ENCODE measurements around the gene PGAM2. TPM values are rescaled to one million over a fixed set of nuclear protein-coding genes. Genes with fewer than 3 reads are reported as not detected.
"Not testable (repeated sequence)": the region's sequence is repeated elsewhere in the genome, so short reads cannot be mapped to it uniquely, and the experiment has no call there.

The PGAM2 gene
- total RNA-seq, 2 experiments from 2014 or later: 1.3 to 1.8 TPM

DNA sequence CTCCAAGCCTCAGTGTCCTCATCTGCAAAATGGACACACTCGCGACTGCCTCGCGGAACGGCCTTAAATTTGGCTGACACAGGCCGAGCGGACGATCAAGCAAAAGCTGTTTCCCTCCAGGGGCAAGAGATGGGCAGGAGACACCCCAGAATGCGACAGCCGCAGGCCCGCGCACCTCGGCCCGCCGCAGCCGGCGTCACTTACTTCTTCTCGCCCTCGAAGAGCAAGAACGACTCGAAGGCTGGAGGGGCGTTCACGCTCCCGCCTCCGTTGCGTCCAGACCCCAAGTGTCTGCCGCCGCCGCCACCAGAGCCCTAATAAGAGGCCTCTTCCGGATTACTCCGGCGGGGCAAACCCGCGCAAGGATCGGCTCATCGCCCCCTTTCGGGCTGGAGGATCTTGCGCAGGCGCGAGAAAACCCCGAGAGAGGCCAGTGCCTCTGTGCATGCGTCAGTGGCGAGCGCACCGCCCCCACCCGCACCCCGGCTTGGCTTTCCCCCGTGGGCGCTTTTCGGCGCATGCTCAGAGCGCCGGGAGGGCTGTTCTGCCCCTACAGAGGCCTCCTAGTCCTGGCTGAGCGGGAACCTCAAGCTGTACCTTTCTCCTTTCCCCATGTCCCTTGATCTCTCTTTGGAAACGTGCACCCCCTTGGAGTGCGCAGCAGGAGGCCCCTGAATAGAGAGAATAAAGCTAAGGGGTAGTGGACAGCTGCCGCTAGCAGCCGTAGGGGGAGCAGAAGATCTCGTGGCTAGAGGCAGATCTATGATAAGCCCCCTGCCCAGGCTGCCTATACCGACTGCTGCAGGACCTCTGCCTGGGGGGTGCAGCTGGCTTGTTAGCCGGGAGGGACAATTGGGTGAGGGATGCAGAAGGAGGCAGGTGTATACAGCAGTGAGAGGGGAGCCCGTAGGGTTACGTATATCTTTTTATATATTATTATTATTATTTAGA, 46.2 kb downstream of the PGAM2 start:
- peak overlapping the region; percentile 63 for H3K4me3 ChIP-seq (ENCODE audit: low read length)
- peak overlapping the region; percentile 52 to 73 for H3K27ac ChIP-seq (ENCODE audit: low read depth in 1 of 2, low read length in 2 of 2)
- not testable (repeated sequence) for H3K9me3 ChIP-seq (ENCODE audit: control insufficient read depth in 1 of 2, insufficient read depth in 1 of 2, low read length in 2 of 2); H3K9me3 Mint-ChIP-seq; H3K36me3 ChIP-seq (ENCODE audit: insufficient read depth, low read length); H3K27me3 Mint-ChIP-seq; H3K27me3 ChIP-seq (ENCODE audit: control insufficient read depth in 1 of 2, insufficient read depth in 2 of 2, low read length in 2 of 2); H3K36me3 Mint-ChIP-seq (ENCODE audit: low read depth)
- ChIA-PET CTCF (interaction anchor here (1.0 to 2.2 kb wide), 3 partner anchors 25 to 29 kb away, joined by 3 to 8 read pairs (median 3); partner anchors contain the start of gene DBNL), POLR2A (interaction anchor here (1.2 kb wide), 1 partner anchor 25 kb away, joined by 4 read pairs; the partner anchor contains the start of gene DBNL)
- peak overlapping the region; percentile 96 for H3K4me3 Mint-ChIP-seq
- peaks cover 17% of the 10 kb centered on the region for H3K4me1 Mint-ChIP-seq (ENCODE audit: low read depth)
- H3K27ac Mint-ChIP-seq: peak overlapping the region; percentile 89
- intact Hi-C loops (cut with DNase I, micrococcal nuclease): loop anchor here (2.0 kb wide), 3 partner anchors 26 to 182 kb away; partner anchors contain the start of genes DBNL (in 2 of the 2), POLM (in 1 of the 2) and YKT6 (in 1 of the 2)
- peaks cover 22% of the 10 kb centered on the region for H3K4me1 ChIP-seq (ENCODE audit: insufficient read depth, low read length)
- DNase-seq (peak; percentile 98 to 99 (median 99)), ATAC-seq (ENCODE audit: poor library complexity) (peak; percentile 94)
- TF ChIP-seq, protein P1, sequence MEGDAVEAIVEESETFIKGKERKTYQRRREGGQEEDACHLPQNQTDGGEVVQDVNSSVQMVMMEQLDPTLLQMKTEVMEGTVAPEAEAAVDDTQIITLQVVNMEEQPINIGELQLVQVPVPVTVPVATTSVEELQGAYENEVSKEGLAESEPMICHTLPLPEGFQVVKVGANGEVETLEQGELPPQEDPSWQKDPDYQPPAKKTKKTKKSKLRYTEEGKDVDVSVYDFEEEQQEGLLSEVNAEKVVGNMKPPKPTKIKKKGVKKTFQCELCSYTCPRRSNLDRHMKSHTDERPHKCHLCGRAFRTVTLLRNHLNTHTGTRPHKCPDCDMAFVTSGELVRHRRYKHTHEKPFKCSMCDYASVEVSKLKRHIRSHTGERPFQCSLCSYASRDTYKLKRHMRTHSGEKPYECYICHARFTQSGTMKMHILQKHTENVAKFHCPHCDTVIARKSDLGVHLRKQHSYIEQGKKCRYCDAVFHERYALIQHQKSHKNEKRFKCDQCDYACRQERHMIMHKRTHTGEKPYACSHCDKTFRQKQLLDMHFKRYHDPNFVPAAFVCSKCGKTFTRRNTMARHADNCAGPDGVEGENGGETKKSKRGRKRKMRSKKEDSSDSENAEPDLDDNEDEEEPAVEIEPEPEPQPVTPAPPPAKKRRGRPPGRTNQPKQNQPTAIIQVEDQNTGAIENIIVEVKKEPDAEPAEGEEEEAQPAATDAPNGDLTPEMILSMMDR (IDR thresholded peaks at IDR 0.05): peak; percentile 71

DNA sequence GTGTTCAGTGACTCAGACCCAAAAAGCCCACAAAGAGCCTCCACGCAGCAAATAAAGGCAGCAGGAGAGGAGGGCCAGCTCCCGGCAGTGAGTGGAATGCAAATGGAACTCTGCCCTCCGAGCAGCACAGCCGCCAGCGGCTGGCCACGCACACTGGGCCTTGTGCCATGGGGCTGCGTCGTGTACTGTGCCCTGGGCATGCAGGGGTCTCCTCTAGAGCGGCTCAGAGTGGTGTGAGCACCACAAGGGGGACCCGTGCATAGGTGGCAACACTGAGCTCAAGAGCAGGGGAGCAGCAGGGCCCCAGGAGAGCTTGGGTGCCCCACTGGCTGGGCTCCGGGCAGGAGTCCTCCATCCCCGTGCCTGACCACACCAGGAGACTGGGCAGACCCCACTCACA, 50.3 kb downstream of the PGAM2 start:
- H3K36me3 Mint-ChIP-seq (ENCODE audit: low read depth): peaks cover 16% of the 10 kb centered on the region
- H3K27ac ChIP-seq (ENCODE audit: low read depth in 1 of 2, low read length in 2 of 2); H3K27me3 ChIP-seq (ENCODE audit: control insufficient read depth in 1 of 2, insufficient read depth in 2 of 2, low read length in 2 of 2); H3K9me3 ChIP-seq (ENCODE audit: control insufficient read depth in 1 of 2, insufficient read depth in 1 of 2, low read length in 2 of 2); H3K9me3 Mint-ChIP-seq; CTCF ChIA-PET; ATAC-seq (ENCODE audit: poor library complexity); H3K27me3 Mint-ChIP-seq; H3K4me1 Mint-ChIP-seq (ENCODE audit: low read depth); DNase-seq; POLR2A ChIA-PET; H3K36me3 ChIP-seq (ENCODE audit: insufficient read depth, low read length); H3K4me3 ChIP-seq (ENCODE audit: low read length); H3K4me3 Mint-ChIP-seq; intact Hi-C loops (cut with DNase I, micrococcal nuclease); H3K27ac Mint-ChIP-seq: not testable (repeated sequence)
- peaks cover 20% of the 10 kb centered on the region for H3K4me1 ChIP-seq (ENCODE audit: insufficient read depth, low read length)

Small RNA genes within 50 kb of the gene (microRNA-seq; reads per million reads assigned to microRNA genes)
- gene MIR6837 (ENCODE audit: borderline microRNAs expressed, borderline replicate concordance) (not detected), gene MIR6838 (ENCODE audit: borderline microRNAs expressed, borderline replicate concordance) (0.81 reads per million)

Other genes starting within 250 kb of the PGAM2 start
- gene MRPS24, start 196.1 kb downstream of the PGAM2 start, total RNA-seq: 10 to 100 TPM; 63.1 to 69.7 TPM
- 10 to 100 TPM; 21.8 to 22.5 TPM for gene URGCP, start 159.0 kb downstream of the PGAM2 start, total RNA-seq
- gene UBE2D4, start 139.1 kb downstream of the PGAM2 start, total RNA-seq: 1 to 10 TPM; 6.1 to 7.8 TPM
- gene SPDYE1, start 67.7 kb downstream of the PGAM2 start, total RNA-seq: not detected
- 10 to 100 TPM; 88.5 to 90.6 TPM for gene DBNL, start 20.9 kb downstream of the PGAM2 start, total RNA-seq
- gene POLM, start 17.0 kb upstream of the PGAM2 start, total RNA-seq: 10 to 100 TPM; 33.6 to 35.6 TPM
- 10 to 100 TPM; 20.3 to 21.3 TPM for gene AEBP1, start 38.8 kb upstream of the PGAM2 start, total RNA-seq
- gene POLD2, start 58.0 kb upstream of the PGAM2 start, total RNA-seq: 10 to 100 TPM; 45.2 to 48.3 TPM
- gene MYL7, start 75.8 kb upstream of the PGAM2 start, total RNA-seq: not detected
- gene GCK, start 123.9 kb upstream of the PGAM2 start, total RNA-seq: under 1 TPM; 0.47 to 0.71 TPM
- 10 to 100 TPM; 85.0 to 86.4 TPM for gene YKT6, start 135.4 kb upstream of the PGAM2 start, total RNA-seq